OCI-LY7 (cell line): ENCODE measurements around the gene MAMLD1.

ENCODE experiments used
- EZH2phosphoT487 ChIP-seq: fragments of 200-600 bp; sonication (generic); IDR thresholded peaks from 2 replicates; pipeline ENCODE4 v1.6.1; 2018; ENCODE audit warnings: low read depth, borderline replicate concordance, mild to moderate bottlenecking, mixed run types, antibody characterized with exemption, low read length, moderate library complexity, mixed read lengths
- TF ChIP-seq, protein P1 (sequence below): fragments of 200-600 bp; sonication (generic); conservative IDR thresholded peaks from 2 replicates; pipeline ENCODE4 v1.5.1; 2014; ENCODE audit warnings: mild to moderate bottlenecking, antibody characterized with exemption, low read length, moderate library complexity, mixed read lengths

DNA sequence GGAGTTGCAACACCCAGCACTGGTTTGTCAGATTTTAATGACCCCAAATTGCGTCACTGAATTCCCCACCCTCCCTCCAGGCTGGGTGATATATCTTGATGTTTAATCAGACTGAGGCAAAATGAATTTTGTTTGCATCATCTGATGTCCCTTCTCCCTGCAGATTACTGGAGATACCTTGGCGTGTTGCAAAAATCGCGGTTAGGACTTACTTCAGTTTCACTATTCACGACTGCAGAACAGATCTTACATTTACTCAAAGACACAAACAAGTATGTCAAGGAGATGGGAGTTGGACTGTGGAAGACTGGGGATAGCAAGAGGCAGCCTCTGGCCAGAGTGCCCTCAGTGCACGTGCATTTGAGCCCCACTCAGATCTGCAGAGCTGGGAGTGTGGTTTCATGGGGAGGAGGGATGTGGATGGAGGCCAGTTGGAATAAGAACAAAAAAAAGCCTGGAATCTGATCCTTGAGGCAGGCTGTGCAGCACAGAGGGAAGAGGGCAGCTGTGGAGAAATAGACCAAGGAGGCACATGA, 113.1 kb downstream of the MAMLD1 start:
- TF ChIP-seq, protein P1, sequence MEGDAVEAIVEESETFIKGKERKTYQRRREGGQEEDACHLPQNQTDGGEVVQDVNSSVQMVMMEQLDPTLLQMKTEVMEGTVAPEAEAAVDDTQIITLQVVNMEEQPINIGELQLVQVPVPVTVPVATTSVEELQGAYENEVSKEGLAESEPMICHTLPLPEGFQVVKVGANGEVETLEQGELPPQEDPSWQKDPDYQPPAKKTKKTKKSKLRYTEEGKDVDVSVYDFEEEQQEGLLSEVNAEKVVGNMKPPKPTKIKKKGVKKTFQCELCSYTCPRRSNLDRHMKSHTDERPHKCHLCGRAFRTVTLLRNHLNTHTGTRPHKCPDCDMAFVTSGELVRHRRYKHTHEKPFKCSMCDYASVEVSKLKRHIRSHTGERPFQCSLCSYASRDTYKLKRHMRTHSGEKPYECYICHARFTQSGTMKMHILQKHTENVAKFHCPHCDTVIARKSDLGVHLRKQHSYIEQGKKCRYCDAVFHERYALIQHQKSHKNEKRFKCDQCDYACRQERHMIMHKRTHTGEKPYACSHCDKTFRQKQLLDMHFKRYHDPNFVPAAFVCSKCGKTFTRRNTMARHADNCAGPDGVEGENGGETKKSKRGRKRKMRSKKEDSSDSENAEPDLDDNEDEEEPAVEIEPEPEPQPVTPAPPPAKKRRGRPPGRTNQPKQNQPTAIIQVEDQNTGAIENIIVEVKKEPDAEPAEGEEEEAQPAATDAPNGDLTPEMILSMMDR = no peak
- TF ChIP-seq EZH2phosphoT487 = no peak
